AG20443 (cell line): ENCODE results near the gene PIK3CD.
"Not testable (repeated sequence)": the region's sequence is repeated elsewhere in the genome, so short reads cannot be mapped to it uniquely, and the experiment has no call there.

Experiments
- DNase-seq: peaks from one replicate; pipeline ENCODE4 v3.0.0; 2012; ENCODE audit warnings: low spot score, mixed read lengths

The PIK3CD gene

DNA sequence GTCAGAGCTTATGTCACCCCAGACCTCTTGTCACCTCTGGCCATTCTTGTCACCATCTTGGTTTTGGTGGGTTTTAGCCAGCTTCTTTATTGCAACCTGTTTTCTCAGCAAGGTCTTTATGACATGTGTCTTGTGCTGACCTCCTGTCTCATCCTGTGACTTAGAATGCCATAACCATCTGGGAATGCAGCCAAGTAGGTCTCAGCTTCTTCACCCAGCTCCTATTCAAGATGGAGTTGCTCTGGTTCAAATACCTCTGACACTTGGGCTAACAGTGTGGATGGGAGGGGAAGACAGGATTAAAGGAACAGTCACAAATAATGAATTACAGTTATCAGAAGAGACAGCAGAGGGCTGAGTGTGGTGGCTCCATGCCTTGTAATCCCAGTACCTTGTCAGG, 30.5 kb upstream of the PIK3CD start:
- no peak for DNase-seq

DNA sequence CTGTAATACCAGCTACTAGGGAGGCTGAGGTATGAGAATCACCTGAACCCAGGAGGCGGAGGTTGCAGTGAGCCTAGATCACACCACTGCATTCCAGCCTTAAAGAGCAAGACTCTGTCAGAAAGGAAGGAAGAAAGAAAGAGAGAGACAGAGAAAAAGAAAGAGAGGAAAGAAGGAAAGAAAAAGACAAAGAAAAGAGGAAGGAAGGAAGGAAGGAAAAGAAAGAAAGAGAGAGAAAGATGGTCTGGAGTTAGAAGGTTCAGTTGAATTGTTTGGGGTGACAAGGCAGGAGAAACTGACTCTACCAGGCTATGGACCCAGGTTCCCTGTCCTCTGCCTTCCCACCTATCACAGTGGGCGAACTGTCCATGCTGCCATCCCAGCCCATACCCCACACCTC, 27.4 kb upstream of the PIK3CD start:
- DNase-seq, result no peak

DNA sequence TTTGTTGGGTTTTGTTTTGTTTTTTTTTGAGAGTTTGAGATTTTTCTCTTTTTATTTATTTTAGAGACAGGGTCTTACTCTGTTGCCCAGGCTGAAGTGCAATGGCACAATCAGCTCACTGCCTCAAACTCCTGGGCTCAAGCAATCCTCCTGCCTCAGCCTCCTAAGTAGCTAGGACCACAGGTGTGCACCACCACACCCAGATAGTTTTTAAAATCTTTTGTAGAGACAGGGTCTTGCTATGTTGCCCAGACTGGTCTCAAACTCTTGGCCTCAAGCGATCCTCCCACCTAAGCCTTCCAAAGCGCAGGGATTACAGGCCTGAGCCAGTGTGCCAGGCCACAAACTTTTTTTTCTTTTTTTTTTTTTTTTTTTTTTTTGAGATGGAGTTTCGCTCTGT, 26.5 kb upstream of the PIK3CD start:
- DNase-seq, result not testable (repeated sequence)

- DNase-seq, result no peak
Observed at GRCh38 chr1:9626201-9626608, 25.3 kb upstream of the PIK3CD start.

DNA sequence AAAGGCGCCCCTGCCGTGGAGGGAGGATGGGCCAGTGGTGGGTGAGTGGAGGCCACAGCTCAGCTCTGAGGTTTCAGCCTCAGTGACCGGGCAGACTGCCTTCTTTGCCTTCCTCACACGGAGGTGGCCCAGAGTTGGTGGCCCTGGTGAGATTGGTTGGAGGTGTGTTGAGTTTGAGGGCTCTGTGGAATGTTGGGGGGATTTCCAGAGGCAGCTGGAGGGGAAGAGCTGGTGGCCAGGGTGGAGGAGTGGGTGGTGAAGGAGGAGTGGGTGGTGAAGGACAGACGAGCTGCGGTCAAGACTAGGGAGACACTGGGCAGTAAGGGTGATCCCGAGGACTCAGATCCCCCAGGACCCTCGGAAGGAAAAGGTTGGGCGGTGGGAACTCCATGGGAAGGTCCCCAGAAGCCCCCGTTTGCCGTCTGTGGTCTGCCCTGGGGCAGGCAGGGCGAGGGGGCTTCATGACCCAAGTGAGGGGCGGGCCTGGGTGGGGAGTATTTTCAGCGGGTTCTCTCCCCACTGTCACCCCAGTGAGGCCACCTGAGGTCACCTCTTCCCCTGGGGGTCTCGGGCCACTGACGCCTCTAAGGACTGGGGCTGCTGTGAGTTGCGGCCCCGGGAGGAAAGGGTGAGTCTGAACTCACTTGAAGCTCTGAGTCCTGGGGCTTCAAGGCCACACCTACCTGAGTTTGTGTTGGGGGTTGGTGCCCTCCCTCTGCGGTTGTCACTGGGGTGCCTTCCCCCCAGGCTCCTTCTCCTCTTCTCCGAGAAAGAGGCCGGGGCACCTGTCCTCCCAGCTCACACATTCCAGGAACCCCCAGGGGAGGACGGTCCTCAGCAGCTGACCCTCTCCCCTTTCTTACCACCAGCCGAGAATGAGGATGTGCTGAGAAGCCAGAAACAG, 22.7 kb upstream of the PIK3CD start:
- DNase-seq, result no peak

DNA sequence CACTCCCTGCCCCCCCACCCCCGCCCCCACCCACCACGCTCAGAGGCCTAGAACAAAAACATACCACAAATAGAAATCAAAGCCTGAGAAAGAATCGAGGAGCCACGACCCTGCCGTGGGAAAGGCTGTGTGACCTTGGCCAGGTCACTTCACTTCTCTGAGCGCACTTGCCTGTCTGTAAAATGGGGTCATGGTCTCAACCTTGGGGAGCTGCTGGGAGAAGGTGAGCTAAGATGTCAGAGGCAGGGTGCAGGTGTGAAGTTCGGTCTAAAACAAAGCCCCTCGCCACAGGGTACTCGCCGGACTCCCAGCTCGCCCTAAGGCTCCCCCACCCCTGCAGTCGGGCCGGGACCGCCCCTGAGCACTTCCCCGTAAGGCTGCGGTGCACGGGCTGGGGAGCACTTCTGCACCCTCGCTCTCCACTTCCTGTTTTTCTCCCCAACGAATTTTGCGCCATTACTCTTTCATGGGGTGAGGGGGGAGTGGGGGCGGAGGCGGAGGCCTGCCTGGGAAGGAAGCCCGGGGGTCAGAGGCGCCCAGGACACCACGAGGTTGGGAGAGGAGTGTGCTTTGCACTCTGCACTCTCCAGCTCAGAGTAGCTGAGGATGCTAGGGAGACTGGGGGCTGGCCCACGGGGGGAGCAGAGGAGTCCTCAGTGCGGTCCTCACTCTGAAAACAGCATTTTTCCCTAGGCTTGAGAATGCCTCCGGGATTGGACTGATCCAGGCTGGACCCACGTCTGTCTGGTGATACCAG, 21.9 kb upstream of the PIK3CD start:
- DNase-seq, result no peak

DNA sequence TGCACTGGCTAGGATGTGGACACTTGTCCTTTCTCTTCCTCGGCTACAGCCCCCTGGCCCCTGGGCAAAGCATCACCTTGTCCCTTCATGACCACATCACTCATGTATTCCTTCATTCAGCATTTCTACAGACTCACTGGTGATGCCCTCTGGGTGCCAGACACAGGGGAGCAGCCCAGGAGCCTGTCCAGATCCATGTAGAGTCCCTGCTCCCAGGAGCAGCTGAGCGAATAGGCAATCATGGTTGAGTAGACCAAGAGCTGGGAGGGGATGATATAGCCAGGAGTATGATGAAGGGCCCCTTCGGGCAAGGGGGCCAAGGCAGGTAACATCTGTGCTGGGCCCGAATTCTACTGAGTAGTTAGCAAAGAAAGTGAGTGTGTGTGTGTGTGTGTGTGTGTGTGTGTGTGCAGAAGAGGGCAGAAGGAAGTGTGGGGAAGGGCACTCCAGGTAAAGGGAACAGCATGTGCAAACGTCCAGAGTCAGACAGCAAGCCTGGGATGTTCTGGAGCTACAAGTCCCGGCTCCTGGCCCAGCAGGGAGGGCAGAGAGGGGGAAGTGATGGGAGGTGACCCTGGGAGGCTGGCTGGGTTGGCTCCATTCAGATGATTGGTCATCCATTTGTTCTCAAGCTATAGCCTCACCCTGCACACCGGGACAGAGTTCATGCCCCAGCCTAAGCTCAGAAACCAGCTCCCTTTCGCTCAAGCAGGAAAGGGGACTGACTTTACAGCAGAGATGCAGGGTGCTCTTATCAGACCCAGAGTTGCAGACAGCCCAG, 21.0 kb upstream of the PIK3CD start:
- no peak for DNase-seq

DNA sequence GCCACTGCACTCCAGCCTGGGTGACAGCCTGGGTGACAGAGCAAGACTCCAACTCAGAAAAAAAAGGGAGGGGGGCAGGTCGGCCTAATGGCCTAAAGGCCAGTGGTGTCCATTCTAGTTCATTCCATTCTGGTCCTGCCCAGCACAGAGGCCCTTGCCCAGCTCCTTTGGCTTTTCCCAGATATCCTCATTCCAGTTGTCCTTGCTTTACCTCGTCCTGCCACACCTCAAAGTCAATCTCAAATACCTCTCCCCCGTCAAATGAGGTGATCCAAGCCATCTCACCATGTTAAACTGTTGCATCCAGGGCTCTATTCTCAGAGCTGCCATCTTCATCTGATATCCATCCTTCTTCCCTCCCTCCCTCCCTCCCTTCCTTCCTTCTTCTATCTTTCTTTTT, 19.9 kb upstream of the PIK3CD start:
- no peak for DNase-seq

DNA sequence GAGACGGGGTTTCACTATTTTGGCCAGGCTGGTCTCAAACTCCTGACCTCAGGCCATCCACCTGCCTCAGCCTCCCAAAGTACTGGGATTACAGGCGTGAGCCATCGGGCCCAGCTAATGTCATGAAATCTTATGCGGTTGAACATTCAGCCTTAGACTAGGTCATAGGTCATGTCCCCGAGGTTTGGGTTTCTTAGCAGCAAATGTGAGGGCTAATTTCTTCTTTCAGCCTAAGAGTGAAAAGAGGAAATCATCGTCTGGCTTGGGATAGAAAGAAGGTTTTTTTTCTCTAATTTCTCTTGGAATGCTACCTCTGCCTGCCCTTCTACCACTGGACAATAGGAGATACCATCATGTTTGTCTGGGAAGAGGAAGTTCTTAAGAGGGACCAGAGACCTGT, 18.0 kb upstream of the PIK3CD start:
- no peak for DNase-seq

DNA sequence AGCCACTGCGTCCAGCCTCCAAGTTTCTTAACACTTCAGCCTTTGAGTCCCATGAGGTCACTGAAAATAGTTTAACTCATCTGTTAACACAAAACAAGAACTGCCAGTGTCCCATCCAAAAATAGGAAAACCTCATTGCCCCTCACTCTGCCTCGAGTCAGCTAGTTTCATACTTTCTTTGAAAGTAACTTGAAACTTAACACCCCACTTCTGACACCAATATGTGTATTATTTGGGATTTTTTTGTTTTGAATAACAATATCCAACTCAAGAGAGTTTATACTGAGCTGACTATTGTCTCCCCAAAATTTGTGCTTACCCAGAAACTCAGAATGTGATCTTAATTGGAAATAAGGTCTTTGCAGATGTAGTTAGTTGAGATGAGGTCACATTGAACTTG, 16.9 kb upstream of the PIK3CD start:
- no peak for DNase-seq

DNA sequence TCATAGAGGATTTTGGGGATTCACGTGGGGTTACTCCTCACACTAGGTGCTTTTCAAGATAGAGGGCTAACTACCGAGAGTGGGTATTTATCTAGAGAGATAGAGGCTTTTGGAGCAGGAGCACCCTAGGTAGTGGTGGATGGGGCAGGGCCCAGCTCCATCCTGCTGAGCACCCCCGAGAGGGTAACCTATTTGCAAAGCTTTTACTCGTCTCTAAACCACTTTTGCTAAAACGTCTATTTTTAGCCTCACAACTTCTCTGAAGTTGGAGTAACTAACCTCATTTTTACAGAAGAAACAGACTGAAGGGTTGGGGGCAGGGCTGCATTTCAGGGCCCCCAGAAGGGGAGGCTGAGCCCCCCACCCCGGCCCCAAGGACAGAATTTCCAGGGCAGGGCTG, 12.3 kb upstream of the PIK3CD start:
- no peak for DNase-seq

DNA sequence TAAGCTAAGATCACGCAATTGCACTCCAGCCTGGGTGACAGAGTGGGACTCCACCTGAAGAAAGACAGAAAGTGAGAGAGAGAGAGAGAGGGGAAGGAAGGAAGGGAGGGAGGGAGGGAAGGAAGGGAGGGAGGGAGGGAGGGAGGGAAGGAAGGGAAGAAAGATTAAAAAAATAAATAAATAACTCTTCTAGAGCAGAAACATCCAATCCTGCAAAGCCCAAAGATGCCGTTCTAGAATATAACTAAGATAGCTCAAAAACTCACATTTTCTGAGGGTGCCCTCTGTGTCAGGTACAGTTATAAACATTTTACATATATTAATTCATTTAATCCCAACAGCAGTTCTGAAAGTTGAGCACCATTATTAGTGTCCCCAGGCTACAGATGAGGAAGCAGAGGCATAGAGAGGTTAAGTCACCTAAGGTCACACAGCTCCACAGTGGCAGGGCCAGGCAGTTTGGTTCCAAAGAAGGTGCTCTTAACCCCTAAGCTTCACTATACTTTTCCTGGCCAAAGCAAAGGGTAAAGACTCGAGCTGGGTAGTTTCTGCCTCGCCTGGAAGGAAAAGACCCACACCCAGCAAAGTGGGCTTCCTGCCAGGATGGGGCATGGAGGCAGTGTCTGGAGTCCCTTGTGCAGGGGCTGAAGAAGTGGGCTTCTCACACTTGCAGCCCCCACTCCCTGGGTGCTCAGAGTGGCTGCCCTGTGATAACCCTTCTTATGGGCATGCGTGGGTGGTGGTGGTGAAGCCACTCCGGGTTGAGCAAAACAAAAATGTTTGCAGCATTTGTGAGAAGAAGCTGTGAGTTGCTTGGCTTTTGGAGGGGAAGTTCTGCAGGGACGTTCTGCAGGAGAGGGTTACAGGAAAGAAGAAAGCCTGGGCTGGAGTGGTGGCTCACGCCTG, 7.9 kb upstream of the PIK3CD start:
- DNase-seq, result no peak

DNA sequence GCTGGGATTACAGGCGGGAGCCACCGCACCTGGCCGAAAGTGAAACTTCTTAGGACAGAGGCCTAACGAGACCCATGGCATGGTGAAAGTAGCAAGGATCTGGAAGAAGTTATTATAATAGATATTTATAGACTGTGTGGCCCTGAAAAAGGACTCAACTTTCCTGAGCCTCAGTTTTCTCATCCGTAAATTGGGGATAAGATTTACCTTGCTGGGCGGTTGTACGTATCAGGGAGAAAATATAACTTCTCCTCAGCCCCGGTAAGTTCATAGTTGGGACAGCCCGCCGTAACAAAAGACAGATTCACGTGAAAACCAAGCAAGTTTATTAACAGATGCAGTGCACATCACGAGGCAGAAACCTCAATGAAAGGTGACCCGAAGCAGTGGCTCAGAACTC, 5.5 kb upstream of the PIK3CD start:
- no peak for DNase-seq

DNA sequence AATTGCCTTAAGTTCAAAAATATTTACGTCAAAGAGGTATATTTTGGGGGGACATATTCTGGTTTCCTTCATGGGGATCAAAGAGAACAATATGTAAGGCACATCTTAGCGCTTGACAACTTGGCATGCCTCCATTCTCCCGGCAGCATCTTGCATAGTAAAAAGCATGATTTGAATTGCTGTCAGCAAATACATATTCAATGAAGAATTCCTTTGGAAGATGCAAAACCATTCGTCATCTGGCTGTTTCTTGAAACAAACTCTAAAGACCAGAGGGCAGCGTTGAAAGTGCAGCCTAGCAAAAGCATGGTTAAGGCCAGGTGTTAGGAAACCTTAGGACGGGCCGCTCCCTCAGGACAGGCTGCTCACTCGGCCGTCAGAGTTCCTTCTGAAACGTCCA, 3.4 kb upstream of the PIK3CD start:
- no peak for DNase-seq

DNA sequence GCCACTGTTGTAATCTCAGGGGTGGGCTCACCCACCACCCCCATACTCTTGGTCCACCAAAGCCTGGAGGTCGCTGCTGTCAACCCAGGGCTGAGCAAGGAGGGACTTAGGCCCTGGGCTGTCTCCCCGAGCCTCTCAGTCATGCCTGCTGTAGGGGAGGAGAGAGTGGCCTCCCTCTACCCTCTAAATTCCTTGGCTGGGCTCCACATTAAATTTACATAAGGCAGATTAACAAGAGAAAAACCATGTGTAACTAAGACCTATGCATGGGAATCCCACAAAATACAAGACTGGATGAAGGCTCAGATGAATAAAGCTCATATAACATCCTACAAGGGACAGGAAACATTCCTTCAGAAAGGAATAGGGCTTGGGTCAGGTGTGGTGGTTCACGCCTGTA, 1.8 kb upstream of the PIK3CD start:
- no peak for DNase-seq

DNA sequence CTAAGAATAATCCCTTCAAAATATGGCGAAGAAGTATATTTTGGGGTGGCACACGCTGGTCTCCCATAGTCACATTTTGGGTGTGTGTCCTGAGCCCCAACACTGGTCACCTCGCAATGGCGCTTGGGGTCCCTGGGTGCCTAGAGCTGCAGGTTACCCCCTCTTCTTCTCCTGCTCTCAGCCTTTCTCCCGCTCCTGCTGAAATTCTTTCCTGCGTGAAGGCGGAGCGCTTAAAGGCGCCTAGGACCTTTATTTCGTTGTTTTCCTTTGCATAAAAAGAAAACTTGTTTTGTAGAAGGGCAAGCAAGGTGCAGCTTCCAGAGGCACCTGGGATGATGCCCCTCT, 339 bp upstream of the PIK3CD start:
- DNase-seq, result no peak

DNA sequence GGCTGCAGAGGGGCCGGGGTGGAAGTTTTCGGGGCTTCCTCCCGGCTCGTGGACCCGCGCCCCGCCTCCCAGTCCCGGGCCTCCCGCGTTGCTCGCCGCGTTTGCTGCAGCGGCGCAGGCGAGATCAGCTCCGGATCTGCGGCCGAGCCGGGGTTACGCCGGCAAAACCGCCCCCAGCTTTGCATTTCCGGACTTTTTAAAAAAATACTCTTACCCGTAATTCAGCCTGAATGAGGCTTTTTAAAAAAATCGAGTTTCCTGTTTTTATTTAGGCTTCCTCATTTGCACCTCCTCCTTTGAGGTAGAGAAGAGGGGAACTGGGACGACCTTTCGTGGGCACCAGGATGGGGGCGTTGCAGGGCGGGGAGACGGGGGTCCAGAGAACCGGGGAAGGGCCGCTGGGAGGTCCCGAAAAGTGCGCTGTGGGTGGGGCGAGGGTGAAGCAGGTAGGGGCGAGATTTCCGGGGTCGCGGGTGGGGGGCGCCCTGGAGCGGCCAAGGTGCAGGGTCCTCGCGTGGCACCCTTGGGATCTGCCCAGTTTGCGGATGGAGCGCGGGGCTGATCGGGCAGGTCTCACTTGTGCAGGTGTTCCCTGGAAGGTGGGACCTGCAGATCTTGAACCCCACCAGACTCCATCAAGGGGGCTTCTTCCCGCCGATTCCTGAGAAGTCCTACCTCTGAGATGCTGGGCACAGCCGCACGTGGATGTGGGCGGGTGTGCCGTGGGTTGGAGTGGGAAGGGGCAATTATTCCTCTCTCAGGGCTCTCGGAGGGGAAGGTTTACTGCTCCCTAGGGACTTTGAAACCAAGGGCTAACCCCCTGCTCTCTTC, 1.1 kb downstream of the PIK3CD start:
- DNase-seq, result peak; percentile 50

GRCh38 chr1:9653210-9653490, 1.6 kb downstream of the PIK3CD start:
- DNase-seq, result no peak

DNA sequence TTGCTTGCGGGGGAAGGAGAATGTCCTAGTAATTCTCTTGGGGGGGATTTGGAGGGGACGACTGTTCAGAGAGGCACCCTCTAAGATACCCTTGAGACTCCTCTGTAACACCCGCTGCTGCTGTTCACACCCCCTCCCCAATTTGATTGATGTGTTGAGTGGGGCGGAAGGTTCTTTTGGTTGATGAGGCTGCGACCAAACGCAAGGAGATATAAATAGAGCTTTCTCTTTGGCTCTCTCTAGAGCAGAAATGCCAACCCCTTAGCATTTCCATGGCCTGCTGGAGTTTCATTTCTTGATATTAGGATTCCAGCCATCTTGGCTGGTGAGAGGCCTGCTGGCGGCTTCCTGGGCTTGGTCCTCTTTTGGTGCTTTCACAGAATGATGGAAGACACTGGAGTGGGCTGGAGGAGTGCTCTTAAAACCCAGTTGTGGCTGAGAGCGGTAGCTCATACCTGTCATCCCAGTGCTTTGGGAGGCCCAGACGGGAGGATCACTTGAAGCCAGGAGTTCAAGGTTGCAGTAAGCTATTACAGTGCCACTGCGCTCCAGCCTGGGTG, 2.0 kb downstream of the PIK3CD start:
- no peak for DNase-seq

DNA sequence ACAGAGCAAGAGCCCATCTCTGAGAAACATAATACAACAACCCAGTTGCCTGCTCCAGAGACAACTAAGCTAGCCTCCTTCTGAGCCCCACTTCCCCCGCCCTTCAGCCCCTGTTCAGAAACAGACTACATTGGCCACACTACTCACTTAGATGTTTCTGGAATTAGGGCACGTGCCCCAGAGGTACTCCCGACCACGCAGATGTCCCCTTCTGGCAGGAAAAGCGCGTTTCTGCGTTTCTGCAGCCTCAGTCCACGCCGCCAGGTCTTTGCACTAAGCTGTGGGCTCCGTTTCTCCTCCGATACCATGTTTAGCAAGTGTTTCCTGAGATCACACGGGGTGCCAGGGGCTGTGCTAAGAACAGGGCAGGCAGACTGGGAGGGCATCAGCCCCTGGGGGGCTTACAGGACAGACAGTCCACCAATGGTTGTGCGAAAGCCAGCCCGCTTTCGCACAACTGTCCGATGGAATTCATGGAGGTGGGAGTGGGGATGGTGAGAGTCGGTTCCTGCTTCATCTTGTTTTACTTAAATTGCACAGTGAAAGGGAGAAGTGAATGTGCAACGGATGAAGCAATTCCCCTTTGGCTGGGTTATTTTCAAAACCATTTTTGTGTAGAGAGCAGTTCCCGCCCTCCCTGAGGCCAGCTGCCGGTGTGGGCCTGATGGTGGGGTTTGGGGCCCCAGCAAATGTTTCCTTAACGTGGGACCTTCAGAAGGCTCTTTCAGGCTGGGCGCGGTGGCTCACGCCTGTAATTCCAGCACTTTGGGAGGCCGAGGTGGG, 2.7 kb downstream of the PIK3CD start:
- DNase-seq, result no peak
